NCI-H146 treated with DMSO at 0.1 percent for 48 hours (cell line): Measurements from ENCODE around the gene DNAJC10.

ENCODE experiments used
- DNase-seq: peaks from one replicate; lab custom pipeline; 2025; ENCODE audit not compliant: unreplicated experiment; lab: John Stamatoyannopoulos, UW

Gene DNAJC10

GRCh38 chr2:182831101-182831500 is 115.0 kb downstream of the DNAJC10 start:
- DNase-seq, result no peak

- no peak for DNase-seq
These were observed 115.9 kb downstream of the DNAJC10 start for GRCh38 chr2:182831921-182832320.

GRCh38 chr2:182833084-182833854 is 117.2 kb downstream of the DNAJC10 start:
- no peak for DNase-seq

GRCh38 chr2:182834293-182834692 is 118.2 kb downstream of the DNAJC10 start:
- DNase-seq, result no peak

- DNase-seq, result no peak
These were observed 120.4 kb downstream of the DNAJC10 start for GRCh38 chr2:182836451-182836850.
